Calu3 (cell line): ENCODE data around the gene ZFYVE28. TPM values are rescaled to one million over a fixed set of nuclear protein-coding genes. Genes with fewer than 3 reads are reported as not detected.

ENCODE experiments used
- BruUV-seq: library from RNA; stranded (reverse); fragments of 400-500 nt; replicated peaks from 2 replicates; lab custom pipeline; 2021; lab: Mats Ljungman, UMichigan
- CTCF ChIA-PET: fragments of 300-600 bp; sonication (Branson Sonifier 250); formaldehyde crosslinking; loops from one replicate; lab custom pipeline; 2022; ENCODE audit warnings: antibody characterized with exemption; lab: Charles Lee
- DNase-seq: peaks from one replicate; pipeline ENCODE4 v3.0.0; 2022
- H3K27ac Mint-ChIP-seq: one replicate; pipeline ENCODE4 v1.8.0; 2022; ENCODE audit warnings: mixed read lengths; ENCODE audit not compliant: unreplicated experiment
- H3K27me3 Mint-ChIP-seq: one replicate; pipeline ENCODE4 v1.8.0; 2022; ENCODE audit warnings: mixed read lengths; ENCODE audit not compliant: unreplicated experiment
- H3K36me3 Mint-ChIP-seq: one replicate; pipeline ENCODE4 v1.8.0; 2022; ENCODE audit warnings: mild to moderate bottlenecking, moderate library complexity, mixed read lengths; ENCODE audit not compliant: insufficient read depth, unreplicated experiment
- H3K4me1 Mint-ChIP-seq: one replicate; pipeline ENCODE4 v1.8.0; 2022; ENCODE audit warnings: mild to moderate bottlenecking, low read depth, mixed read lengths; ENCODE audit not compliant: unreplicated experiment
- H3K4me3 Mint-ChIP-seq: one replicate; pipeline ENCODE4 v1.8.0; 2022; ENCODE audit warnings: mild to moderate bottlenecking, low read depth, moderate library complexity, mixed read lengths; ENCODE audit not compliant: unreplicated experiment
- H3K9me3 Mint-ChIP-seq: one replicate; pipeline ENCODE4 v1.8.0; 2022; ENCODE audit warnings: low read depth, mixed read lengths; ENCODE audit not compliant: unreplicated experiment
- intact Hi-C: fragments of 100-400 bp; cut with micrococcal nuclease; formaldehyde crosslinking; loops from one replicate; pipeline ENCODE4 v1.10.0; 2022; ENCODE audit not compliant: unreplicated experiment
- total RNA-seq: library from RNA; stranded (reverse); gene quantifications from 2 replicates; pipeline ENCODE4 v1.2.3, GENCODE V29; 2022
- TF ChIP-seq, protein P1 (sequence below): fragments of 200-600 bp; IDR thresholded peaks from one replicate; pipeline ENCODE4 v1.8.0; 2022; ENCODE audit warnings: antibody characterized with exemption; ENCODE audit not compliant: unreplicated experiment

ZFYVE28 gene
- total RNA-seq, 1 experiment from 2014 or later = 1.2 TPM

DNA sequence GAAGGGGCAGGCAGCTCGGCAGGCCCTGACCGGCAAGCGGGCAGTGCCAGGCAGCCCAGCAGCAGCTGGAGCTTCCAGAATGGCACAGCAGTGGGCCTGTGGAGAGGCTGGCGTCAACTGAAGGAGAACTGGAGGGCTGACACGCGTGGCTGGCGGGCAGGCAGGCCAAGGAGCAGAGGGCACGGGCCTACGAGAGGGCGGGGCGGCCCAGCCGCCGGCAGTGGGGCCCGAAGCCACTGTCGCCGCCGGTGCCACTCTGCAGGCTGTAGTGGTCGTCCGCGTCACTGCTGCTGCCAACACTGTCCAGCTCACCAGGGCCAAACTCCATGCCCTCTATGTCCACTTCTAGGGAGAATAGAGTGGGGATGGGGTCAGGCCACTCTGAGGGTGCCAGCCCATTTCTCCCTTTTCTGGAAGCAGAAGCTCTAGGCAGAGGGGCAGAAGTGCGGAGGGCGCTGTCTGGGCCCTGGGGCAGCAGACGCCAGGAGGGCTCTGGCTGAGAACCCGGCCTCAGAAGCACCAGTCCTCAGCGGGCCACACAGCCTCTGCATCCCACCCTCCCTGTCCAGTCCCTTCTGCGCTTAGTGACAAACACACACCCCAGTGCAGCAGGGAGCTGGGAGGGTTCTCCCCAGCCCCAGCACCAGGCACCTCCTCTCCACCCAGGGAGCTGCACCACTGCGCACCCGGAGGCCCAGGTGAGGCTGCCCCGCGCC lies 167.9 kb downstream of the ZFYVE28 start:
- no peaks in the 10 kb centered on the region for H3K9me3 Mint-ChIP-seq
- DNase-seq = no peak
- H3K4me1 Mint-ChIP-seq = no peaks in the 10 kb centered on the region
- CTCF ChIA-PET = interaction anchor here (0.6 kb wide), 1 partner anchor 768 kb away, joined by 3 read pairs; no protein-coding TSS in a partner anchor
- no peaks in the 10 kb centered on the region for H3K27me3 Mint-ChIP-seq
- H3K4me3 Mint-ChIP-seq = no peak overlapping the region
- TF ChIP-seq, protein P1, sequence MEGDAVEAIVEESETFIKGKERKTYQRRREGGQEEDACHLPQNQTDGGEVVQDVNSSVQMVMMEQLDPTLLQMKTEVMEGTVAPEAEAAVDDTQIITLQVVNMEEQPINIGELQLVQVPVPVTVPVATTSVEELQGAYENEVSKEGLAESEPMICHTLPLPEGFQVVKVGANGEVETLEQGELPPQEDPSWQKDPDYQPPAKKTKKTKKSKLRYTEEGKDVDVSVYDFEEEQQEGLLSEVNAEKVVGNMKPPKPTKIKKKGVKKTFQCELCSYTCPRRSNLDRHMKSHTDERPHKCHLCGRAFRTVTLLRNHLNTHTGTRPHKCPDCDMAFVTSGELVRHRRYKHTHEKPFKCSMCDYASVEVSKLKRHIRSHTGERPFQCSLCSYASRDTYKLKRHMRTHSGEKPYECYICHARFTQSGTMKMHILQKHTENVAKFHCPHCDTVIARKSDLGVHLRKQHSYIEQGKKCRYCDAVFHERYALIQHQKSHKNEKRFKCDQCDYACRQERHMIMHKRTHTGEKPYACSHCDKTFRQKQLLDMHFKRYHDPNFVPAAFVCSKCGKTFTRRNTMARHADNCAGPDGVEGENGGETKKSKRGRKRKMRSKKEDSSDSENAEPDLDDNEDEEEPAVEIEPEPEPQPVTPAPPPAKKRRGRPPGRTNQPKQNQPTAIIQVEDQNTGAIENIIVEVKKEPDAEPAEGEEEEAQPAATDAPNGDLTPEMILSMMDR = no peak
- no TSS peak for BruUV-seq
- H3K36me3 Mint-ChIP-seq = peaks cover 7% of the 10 kb centered on the region
- intact Hi-C loops = no loop called here
- H3K27ac Mint-ChIP-seq = no peak overlapping the region

DNA sequence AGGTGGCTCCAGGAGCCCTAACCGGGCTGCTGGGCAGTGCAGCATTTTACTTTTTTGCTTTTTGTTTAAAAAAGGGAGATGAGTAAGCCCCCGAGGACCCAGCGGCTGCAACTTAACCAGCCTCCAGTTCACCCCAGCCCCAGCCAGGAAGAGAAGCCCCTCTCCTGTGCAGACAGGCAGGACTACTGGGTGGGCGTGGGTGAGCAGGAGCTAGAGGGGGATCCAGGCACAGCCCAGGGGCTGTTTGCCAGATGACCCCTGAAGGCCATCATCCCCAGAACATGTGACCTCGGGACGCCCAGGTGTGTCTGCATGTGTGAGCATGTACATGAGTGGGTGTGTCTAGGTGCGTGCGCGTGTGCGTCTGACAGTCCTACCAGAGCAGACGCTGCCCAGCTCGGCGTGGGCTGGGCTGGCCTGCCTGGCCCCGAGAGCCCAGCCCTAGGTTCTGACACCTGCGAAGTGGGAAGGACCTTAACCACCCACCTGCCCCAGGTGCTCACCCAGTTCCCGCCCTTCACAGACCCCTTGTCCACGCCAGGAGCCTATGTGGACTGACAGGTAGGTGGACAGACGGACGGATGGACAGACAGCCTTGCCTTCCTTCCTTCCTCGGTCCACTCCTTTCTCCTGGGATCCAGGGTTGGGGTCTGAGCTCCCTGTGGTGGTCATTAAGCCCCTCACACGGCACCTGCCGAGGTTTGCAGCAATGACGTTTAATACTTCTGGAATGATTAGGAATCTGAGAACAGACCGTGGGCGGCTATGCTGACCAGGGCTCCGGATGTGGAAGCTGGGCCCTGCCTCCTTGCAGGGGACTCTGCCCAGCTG lies 168.7 kb downstream of the ZFYVE28 start:
- Mint-ChIP-seq H3K9me3 (no peaks in the 10 kb centered on the region), H3K27ac (no peak overlapping the region), H3K4me3 (no peak overlapping the region), H3K36me3 (peaks cover 7% of the 10 kb centered on the region), H3K27me3 (no peaks in the 10 kb centered on the region), H3K4me1 (no peaks in the 10 kb centered on the region)
- DNase-seq = no peak
- BruUV-seq = no TSS peak
- CTCF ChIA-PET = no interaction called here
- intact Hi-C loops = no loop called here
- TF ChIP-seq, protein P1 = no peak

DNA sequence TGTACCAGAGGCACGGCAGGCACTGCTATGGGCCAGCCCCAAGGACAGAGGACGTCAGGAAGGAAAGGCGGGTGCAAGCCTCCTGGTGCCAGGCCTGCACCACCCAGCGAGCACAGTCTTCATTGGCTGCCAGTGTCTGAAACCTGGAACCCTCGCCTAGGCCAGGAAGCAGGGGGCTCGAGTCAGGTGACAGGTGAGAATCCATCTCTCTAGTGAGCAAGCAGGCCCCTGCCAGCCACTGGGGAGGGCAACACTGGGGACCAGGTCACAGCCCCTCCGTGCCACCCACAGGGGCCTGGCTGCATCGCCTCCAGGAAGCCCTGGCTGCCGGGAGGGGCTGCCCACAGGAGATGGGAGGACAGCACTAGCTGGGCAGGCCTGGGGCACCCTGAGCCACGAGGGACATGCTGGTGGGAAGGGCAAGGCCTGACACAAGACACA lies 169.6 kb downstream of the ZFYVE28 start:
- Mint-ChIP-seq H3K4me3 (no peak overlapping the region), H3K9me3 (no peaks in the 10 kb centered on the region), H3K27me3 (peaks cover 6% of the 10 kb centered on the region), H3K4me1 (peaks cover 4% of the 10 kb centered on the region), H3K36me3 (peaks cover 7% of the 10 kb centered on the region), H3K27ac (no peak overlapping the region)
- intact Hi-C loops = no loop called here
- TF ChIP-seq, protein P1 = no peak
- CTCF ChIA-PET = no interaction called here
- no TSS peak for BruUV-seq
- DNase-seq = no peak

DNA sequence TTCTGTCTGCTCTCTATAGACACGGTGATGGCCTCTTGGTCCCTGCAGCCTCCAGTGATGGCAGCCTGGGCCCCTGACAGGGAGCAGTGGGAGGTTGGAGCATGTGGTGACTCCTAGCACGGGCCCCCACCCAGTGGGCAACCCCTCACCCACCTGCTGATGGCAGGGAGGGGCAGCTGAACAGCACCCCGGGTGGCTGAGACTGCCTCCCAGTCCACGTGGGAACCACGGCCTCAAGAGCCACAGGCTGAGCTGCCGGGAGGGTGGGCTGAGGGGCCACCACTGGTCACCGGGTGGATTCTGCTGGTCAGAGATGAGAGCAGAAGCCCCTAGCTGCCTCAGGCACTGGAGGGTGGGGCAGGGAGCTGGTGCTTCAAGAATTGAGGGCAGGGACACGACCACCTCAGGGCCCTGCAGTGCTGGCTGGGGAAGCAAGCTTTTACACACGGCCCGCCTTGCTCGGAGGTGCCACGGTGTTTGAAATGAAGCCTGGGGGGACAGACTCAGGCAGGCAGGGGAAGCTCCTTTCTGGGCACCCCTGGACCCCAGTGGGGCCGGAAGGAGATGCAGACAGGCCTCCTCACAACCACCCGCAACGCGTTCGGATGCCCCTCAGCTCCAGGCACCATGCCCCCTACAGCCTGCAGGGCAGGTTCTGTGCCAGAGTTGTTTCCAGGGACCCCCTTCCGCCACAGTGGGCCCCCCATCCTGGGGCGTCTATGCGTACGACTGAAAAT lies 170.2 kb downstream of the ZFYVE28 start:
- H3K27me3 Mint-ChIP-seq = peaks cover 13% of the 10 kb centered on the region
- intact Hi-C loops = no loop called here
- no TSS peak for BruUV-seq
- H3K36me3 Mint-ChIP-seq = peaks cover 7% of the 10 kb centered on the region
- peaks cover 9% of the 10 kb centered on the region for H3K4me1 Mint-ChIP-seq
- H3K27ac Mint-ChIP-seq = no peak overlapping the region
- H3K4me3 Mint-ChIP-seq = no peak overlapping the region
- TF ChIP-seq, protein P1 = no peak
- CTCF ChIA-PET = no interaction called here
- DNase-seq = no peak
- no peaks in the 10 kb centered on the region for H3K9me3 Mint-ChIP-seq
